CD4-positive, CD25-positive, alpha-beta regulatory T cell (primary cell): ENCODE data around the gene KAZN. TPM values are rescaled to one million over a fixed set of nuclear protein-coding genes. Genes with fewer than 3 reads are reported as not detected.

Source experiments
- ATAC-seq, 2 donors: fragments of 150-1000 bp; cut with Tn5 transposase; one replicate each; pipeline ENCODE4 v1.10.0; 2021; ENCODE audit warnings: low read depth in 2 of 2, moderate number of reproducible peaks in 2 of 2, moderate library complexity in 1 of 2
- DNase-seq, 3 donors: peaks; one replicate each; pipeline versions ENCODE4 v3.0.0 to v3.0.0-alpha.2; 2012 to 2022; ENCODE audit warnings: mixed read lengths in 1 of 3
- H3K27ac ChIP-seq: one replicate; pipeline ENCODE4 v1.7.0; 2013; ENCODE audit warnings: mild to moderate bottlenecking, low read length; ENCODE audit not compliant: insufficient read depth, poor library complexity, severe bottlenecking
- H3K27me3 ChIP-seq: one replicate; pipeline ENCODE4 v1.7.0; 2013; ENCODE audit warnings: low read length; ENCODE audit not compliant: control insufficient read depth, insufficient read depth
- H3K36me3 ChIP-seq: one replicate; pipeline ENCODE4 v1.7.0; 2013; ENCODE audit warnings: mild to moderate bottlenecking, low read length, moderate library complexity; ENCODE audit not compliant: control insufficient read depth, insufficient read depth
- H3K4me1 ChIP-seq: 2 replicates; pipeline ENCODE4 v1.7.0; 2013; ENCODE audit warnings: mild to moderate bottlenecking, low read length; ENCODE audit not compliant: insufficient read depth, control insufficient read depth, poor library complexity, severe bottlenecking
- H3K4me3 ChIP-seq: one replicate; pipeline ENCODE4 v1.7.0; 2013; ENCODE audit warnings: low read depth, mild to moderate bottlenecking, low read length, moderate library complexity
- H3K9me3 ChIP-seq, 2 experiments: 1 replicate in 1 of 2; 2 replicates in 1 of 2; pipeline ENCODE4 v1.7.0; 2013; ENCODE audit warnings: low read length in 2 of 2, mild to moderate bottlenecking in 1 of 2, moderate library complexity in 1 of 2; ENCODE audit not compliant: control insufficient read depth in 2 of 2
- H3K27ac Mint-ChIP-seq, 3 donors: one replicate each; pipeline ENCODE4 v1.8.0; 2020 to 2022; ENCODE audit warnings: mild to moderate bottlenecking in 3 of 3, mixed read lengths in 3 of 3, moderate library complexity in 2 of 3
- H3K27me3 Mint-ChIP-seq: one replicate; pipeline ENCODE4 v1.8.0; 2022; ENCODE audit warnings: mild to moderate bottlenecking, mixed read lengths
- H3K36me3 Mint-ChIP-seq: one replicate; pipeline ENCODE4 v1.8.0; 2020; ENCODE audit warnings: mixed read lengths
- H3K4me1 Mint-ChIP-seq, 4 donors: one replicate each; pipeline ENCODE4 v1.8.0; 2020 to 2022; ENCODE audit warnings: mixed read lengths in 4 of 4, mild to moderate bottlenecking in 1 of 4
- H3K4me3 Mint-ChIP-seq, 4 donors: one replicate each; pipeline ENCODE4 v1.8.0; 2020 to 2022; ENCODE audit warnings: mild to moderate bottlenecking in 4 of 4, mixed read lengths in 4 of 4, moderate library complexity in 3 of 4
- H3K9me3 Mint-ChIP-seq, 7 donors: one replicate each; pipeline ENCODE4 v1.8.0; 2020 to 2022; ENCODE audit warnings: mixed read lengths in 7 of 7, mild to moderate bottlenecking in 3 of 7, moderate library complexity in 2 of 7
- polyA plus RNA-seq, 4 donors: library from polyadenylated mRNA; unstranded; fragments of 300-500 nt; fragmentation: Illumina TruSeq; gene quantifications; one replicate each; pipeline ENCODE4 v1.2.3, GENCODE V29; 2021
- total RNA-seq: library from RNA; stranded (reverse); gene quantifications from one replicate; pipeline ENCODE4 v1.2.3, GENCODE V29; 2022

The KAZN gene
- total and polyA plus RNA-seq, 5 donors from 2014 or later, result not detected

DNA sequence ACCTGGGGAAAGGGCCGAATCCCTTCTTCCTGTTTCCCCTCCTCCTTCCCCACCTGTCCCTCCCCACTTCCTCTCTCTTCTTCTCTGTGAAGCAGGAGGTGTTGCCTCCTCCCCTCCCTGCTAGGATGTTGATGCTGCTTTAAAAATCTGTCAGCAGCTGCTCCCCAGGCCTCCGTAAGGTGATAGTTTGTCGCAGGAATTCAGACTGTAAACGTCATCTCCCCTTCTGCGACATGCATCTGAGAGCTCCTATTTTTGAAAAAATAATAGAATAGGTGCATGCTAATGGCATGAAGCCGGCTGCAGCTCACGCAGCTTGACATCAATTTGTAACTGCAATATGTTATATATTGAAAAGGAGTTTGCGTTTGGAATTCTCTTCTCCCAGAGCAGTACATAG, 70.1 kb downstream of the KAZN start:
- DNase-seq, result no peak
- Mint-ChIP-seq H3K4me3 (peak overlapping the region in 1 of 4 donors; percentile 47), H3K4me1 (no peaks in the 10 kb centered on the region), H3K9me3 (peaks cover 0 to 1% (median 0%) of the 10 kb centered on the region in 7 donors), H3K36me3 (no peaks in the 10 kb centered on the region), H3K27ac (no peak overlapping the region), H3K27me3 (no peaks in the 10 kb centered on the region)
- Histone ChIP-seq H3K4me3 (no peak overlapping the region), H3K9me3 (no peaks in the 10 kb centered on the region), H3K4me1 (no peaks in the 10 kb centered on the region), H3K36me3 (no peaks in the 10 kb centered on the region), H3K27me3 (no peaks in the 10 kb centered on the region), H3K27ac (no peak overlapping the region)
- ATAC-seq, result no peak

DNA sequence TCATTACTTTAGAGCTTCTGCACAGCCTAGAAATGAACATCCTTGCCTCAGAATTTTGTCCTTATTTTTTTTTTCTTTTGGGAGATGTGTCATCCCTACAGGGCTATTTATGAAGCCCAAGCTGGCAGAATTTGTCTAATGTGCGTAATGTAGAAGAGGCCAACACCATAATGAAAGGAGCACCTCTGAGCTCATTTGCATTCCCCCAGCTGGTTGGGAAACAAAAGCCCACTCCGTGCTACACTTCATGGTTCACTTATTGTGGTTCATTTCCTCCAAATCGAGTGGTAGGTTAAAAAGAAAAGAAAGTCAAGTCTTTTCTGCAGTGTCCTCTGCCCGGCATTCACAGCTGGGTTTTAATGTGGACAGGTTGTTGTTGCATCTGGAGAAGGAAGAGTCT, 73.5 kb downstream of the KAZN start:
- H3K9me3 Mint-ChIP-seq, result peaks cover 0 to 5% (median 0%) of the 10 kb centered on the region in 7 donors
- H3K4me1 Mint-ChIP-seq, result no peaks in the 10 kb centered on the region
- H3K4me3 ChIP-seq, result no peak overlapping the region
- H3K27ac Mint-ChIP-seq, result no peak overlapping the region
- no peak overlapping the region for H3K4me3 Mint-ChIP-seq
- H3K27me3 ChIP-seq, result no peaks in the 10 kb centered on the region
- ATAC-seq (no peak), DNase-seq (no peak)
- no peaks in the 10 kb centered on the region for H3K36me3 Mint-ChIP-seq
- no peaks in the 10 kb centered on the region for H3K9me3 ChIP-seq
- no peaks in the 10 kb centered on the region for H3K4me1 ChIP-seq
- no peaks in the 10 kb centered on the region for H3K36me3 ChIP-seq
- H3K27ac ChIP-seq, result no peak overlapping the region
- no peaks in the 10 kb centered on the region for H3K27me3 Mint-ChIP-seq

DNA sequence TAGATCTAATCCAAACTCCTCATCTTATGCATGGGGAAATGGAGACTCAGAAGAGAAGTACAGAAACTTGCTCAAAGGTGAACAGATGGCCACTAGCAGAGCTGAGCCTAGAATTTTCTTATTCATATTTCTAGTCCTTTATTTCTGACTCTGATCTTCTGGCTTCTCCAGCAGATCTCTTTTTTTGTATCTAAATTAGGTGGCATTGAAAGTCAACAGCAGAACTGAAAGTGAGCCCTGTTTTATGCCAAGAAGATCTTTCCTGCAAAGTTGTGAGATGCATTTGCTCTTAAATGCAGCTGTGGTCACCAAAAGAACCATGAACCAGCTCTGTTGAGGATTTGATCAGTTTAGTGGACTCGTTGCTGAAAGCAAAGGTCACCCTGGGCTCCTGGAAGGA, 75.5 kb downstream of the KAZN start:
- Histone ChIP-seq H3K4me1 (no peaks in the 10 kb centered on the region), H3K27me3 (no peaks in the 10 kb centered on the region), H3K27ac (no peak overlapping the region), H3K9me3 (no peaks in the 10 kb centered on the region), H3K36me3 (no peaks in the 10 kb centered on the region), H3K4me3 (no peak overlapping the region)
- no peak overlapping the region for H3K27ac Mint-ChIP-seq
- H3K4me1 Mint-ChIP-seq, result no peaks in the 10 kb centered on the region
- H3K27me3 Mint-ChIP-seq, result no peaks in the 10 kb centered on the region
- ATAC-seq, result no peak
- peaks cover 0 to 5% (median 0%) of the 10 kb centered on the region in 7 donors for H3K9me3 Mint-ChIP-seq
- no peak for DNase-seq
- no peaks in the 10 kb centered on the region for H3K36me3 Mint-ChIP-seq
- H3K4me3 Mint-ChIP-seq, result no peak overlapping the region

DNA sequence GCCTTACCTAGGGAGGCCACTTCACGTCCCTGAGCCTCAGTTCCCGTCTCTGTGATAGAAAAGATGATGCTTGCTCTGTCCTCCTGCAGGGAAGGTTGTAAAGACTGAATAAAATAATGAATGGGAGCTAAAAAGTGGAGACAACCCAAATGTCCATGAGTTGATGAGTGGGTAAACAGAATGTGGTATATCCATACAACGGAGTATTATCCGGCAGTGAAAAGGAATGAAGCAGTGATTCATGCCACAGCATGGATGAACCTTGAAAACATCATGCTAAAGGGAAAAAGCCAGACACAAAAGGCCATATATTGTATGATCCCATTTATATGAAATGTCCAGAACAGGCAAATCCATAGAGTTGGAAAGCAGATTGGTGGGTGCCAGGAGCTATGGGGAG, 77.9 kb downstream of the KAZN start:
- Mint-ChIP-seq H3K9me3 (peaks cover 0 to 5% (median 1%) of the 10 kb centered on the region in 7 donors), H3K4me3 (no peak overlapping the region)

DNA sequence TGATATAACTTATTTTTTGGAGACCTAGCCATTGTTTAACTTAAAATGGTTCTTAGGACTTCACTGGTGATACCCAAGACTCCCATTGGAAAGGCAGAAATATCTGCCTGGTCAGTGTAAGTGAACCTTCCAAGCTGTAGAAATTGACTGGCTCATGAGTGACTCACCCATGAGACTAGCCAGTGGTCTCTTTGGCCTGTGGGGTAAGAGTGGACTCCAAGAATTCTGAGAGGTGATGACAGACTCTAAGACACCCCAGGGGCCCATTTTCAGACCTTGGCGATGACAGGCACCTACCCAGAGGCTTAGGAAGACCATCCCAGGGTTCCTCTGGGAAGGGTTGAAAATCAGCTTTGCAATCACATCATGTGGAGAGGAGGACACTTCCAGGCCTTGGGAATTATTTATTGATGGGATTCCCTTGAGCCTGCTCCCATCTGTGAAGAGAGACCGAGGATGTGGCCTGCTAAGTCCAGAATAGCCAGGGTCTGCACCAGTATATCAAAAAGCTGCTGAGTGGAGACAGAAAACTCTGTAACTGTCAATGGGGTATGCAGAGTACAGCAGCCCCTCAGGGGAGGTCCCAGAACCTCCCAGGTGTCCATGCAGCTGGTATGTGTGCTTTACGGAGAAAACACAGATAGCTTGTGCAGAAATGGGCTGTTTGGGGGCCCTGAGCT, 78.9 kb downstream of the KAZN start:
- no peak overlapping the region for H3K27ac Mint-ChIP-seq
- H3K4me3 ChIP-seq, result no peak overlapping the region
- DNase-seq, result no peak
- H3K27me3 Mint-ChIP-seq, result no peaks in the 10 kb centered on the region
- ATAC-seq, result no peak
- no peaks in the 10 kb centered on the region for H3K4me1 ChIP-seq
- no peaks in the 10 kb centered on the region for H3K36me3 Mint-ChIP-seq
- H3K4me3 Mint-ChIP-seq, result no peak overlapping the region
- H3K4me1 Mint-ChIP-seq, result no peaks in the 10 kb centered on the region
- no peaks in the 10 kb centered on the region for H3K36me3 ChIP-seq
- H3K9me3 Mint-ChIP-seq, result peaks cover 0 to 5% (median 2%) of the 10 kb centered on the region in 7 donors
- H3K9me3 ChIP-seq, result no peaks in the 10 kb centered on the region
- H3K27ac ChIP-seq, result no peak overlapping the region
- no peaks in the 10 kb centered on the region for H3K27me3 ChIP-seq

More for the DNA sequence above, 77.9 kb downstream of the KAZN start:
- DNase-seq, result no peak
- Mint-ChIP-seq H3K27ac (no peak overlapping the region), H3K4me1 (no peaks in the 10 kb centered on the region), H3K36me3 (no peaks in the 10 kb centered on the region), H3K27me3 (no peaks in the 10 kb centered on the region)
- Histone ChIP-seq H3K36me3 (no peaks in the 10 kb centered on the region), H3K27ac (no peak overlapping the region), H3K4me3 (no peak overlapping the region), H3K27me3 (no peaks in the 10 kb centered on the region), H3K9me3 (no peaks in the 10 kb centered on the region), H3K4me1 (no peaks in the 10 kb centered on the region)
- ATAC-seq, result no peak

DNA sequence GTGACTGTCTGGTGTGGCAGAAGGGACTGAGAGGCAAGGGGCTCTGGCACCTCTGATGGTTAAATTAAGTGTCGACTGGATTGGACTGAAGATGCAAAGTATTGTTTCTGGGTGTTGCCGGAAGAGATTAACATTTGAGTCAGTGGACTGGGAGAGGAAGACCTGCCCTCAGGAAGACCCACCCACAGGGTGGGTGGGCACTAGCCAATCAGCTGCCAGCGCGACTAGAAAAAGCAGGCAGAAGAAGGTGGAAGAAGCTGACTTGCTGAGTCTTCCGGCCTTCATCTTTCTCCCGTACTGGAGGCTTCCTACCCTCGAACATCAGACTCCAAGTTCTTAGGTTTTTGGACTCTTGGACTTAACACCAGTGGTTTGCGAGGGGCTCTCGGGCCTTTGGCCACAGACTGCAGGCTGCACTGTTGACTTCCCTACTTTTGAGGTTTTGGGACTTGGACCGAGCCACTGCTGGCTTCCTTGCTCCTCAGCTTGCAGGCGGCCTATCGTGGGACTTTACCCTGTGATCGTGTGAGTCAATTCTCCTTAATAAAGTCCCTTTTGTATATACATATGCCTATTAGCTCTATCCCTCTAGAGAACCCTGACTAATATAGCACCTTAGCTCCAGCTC, 79.6 kb downstream of the KAZN start:
- Mint-ChIP-seq H3K4me1 (no peaks in the 10 kb centered on the region), H3K4me3 (no peak overlapping the region)
- no peak for ATAC-seq

DNA sequence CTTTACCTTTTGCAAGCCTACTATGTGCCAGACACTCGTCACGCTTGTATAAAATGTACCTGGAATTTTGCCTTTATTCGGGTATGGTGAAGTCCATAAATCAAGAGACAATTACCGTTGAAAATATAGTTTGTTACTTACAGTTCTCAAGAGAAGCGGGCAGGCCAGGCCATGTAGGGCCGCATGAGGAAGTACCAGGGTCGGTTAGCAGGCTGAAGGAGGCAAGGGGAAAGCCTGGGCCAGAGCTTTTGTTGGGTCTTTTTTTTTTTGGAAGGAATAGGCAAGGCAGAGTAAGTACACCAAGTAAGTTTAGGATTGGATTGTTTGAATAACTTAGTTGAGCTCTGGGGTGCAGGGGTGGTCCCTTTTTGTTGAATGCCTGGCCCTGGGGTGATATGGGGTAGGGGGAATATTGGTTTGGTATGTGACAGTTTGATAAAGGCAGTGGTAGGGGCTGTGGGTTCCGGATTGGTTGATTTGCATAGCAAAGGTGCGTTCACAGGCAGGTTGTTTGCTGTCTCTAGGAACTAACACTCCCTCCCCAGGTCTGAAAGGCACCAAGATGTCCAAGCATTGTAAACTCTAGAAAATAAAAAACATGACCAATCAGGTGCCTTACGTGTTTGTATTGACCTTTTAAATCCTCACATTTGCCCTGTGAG, 80.7 kb downstream of the KAZN start:
- H3K9me3 Mint-ChIP-seq, result peaks cover 0 to 5% (median 2%) of the 10 kb centered on the region in 7 donors
- DNase-seq, result no peak

More for the DNA sequence above, 79.6 kb downstream of the KAZN start:
- Histone ChIP-seq H3K4me1 (no peaks in the 10 kb centered on the region), H3K9me3 (no peaks in the 10 kb centered on the region), H3K27ac (no peak overlapping the region), H3K27me3 (no peaks in the 10 kb centered on the region), H3K4me3 (no peak overlapping the region), H3K36me3 (no peaks in the 10 kb centered on the region)
- Mint-ChIP-seq H3K27me3 (no peaks in the 10 kb centered on the region), H3K9me3 (peaks cover 0 to 5% (median 2%) of the 10 kb centered on the region in 7 donors), H3K27ac (no peak overlapping the region), H3K36me3 (no peaks in the 10 kb centered on the region)
- peak in 1 of 3 donors; percentile 4 for DNase-seq

More for the DNA sequence above, 80.7 kb downstream of the KAZN start:
- no peaks in the 10 kb centered on the region for H3K4me1 Mint-ChIP-seq
- ATAC-seq, result no peak
- H3K4me3 Mint-ChIP-seq, result peak overlapping the region in 1 of 4 donors; percentile 26
- no peaks in the 10 kb centered on the region for H3K36me3 Mint-ChIP-seq
- no peak overlapping the region for H3K4me3 ChIP-seq
- H3K27ac ChIP-seq, result no peak overlapping the region
- H3K36me3 ChIP-seq, result no peaks in the 10 kb centered on the region
- H3K27me3 ChIP-seq, result no peaks in the 10 kb centered on the region
- no peaks in the 10 kb centered on the region for H3K4me1 ChIP-seq
- H3K9me3 ChIP-seq, result no peaks in the 10 kb centered on the region
- H3K27ac Mint-ChIP-seq, result no peak overlapping the region
- H3K27me3 Mint-ChIP-seq, result no peaks in the 10 kb centered on the region
